Heart right ventricle (tissue), 16 donors: Measurements from ENCODE around the gene SAP130. TPM values are rescaled to one million over a fixed set of nuclear protein-coding genes. Genes with fewer than 3 reads are reported as not detected.

ENCODE experiments used
- ATAC-seq, 8 donors: fragments of 200-7000 bp; cut with Tn5 transposase; one replicate each; pipeline ENCODE4 v1.9.1; 2020; ENCODE audit warnings: mild to moderate bottlenecking in 8 of 8, moderate library complexity in 8 of 8, moderate number of reproducible peaks in 1 of 8
- DNase-seq, 2 donors: peaks; one replicate each; pipeline ENCODE4 v3.0.0-alpha.2; 2020
- H3K27ac ChIP-seq, 10 donors: fragments of 200-600 bp; sonication (generic) in 2 of 10; one replicate each; pipeline versions ENCODE4 v1.5.0 to v1.8.0; 2020 to 2022; ENCODE audit warnings: mild to moderate bottlenecking in 3 of 10
- H3K27me3 ChIP-seq, 7 donors: fragments of 200-600 bp; one replicate each; pipeline ENCODE4 v1.8.0; 2021 to 2022; ENCODE audit warnings: mild to moderate bottlenecking in 2 of 7
- H3K36me3 ChIP-seq, 9 donors: fragments of 200-600 bp; sonication (generic) in 1 of 9; one replicate each; pipeline versions ENCODE4 v1.5.0 to v1.8.0; 2020 to 2022; ENCODE audit warnings: mild to moderate bottlenecking in 2 of 9
- H3K4me1 ChIP-seq, 9 donors: fragments of 200-600 bp; sonication (generic) in 1 of 9; one replicate each; pipeline versions ENCODE4 v1.5.0 to v1.8.0; 2020 to 2022; ENCODE audit warnings: mild to moderate bottlenecking in 4 of 9
- H3K4me3 ChIP-seq, 10 donors: fragments of 200-600 bp; sonication (generic) in 2 of 10; one replicate each; pipeline versions ENCODE4 v1.5.0 to v1.8.0; 2020 to 2022; ENCODE audit warnings: mild to moderate bottlenecking in 7 of 10, moderate library complexity in 2 of 10
- H3K9me3 ChIP-seq, 11 donors: fragments of 200-600 bp in 10 of 11; sonication (generic) in 2 of 11; one replicate each; pipeline versions ENCODE4 v1.5.0 to v1.8.0; 2013 to 2022; ENCODE audit warnings: mild to moderate bottlenecking in 2 of 11, control low read depth in 1 of 11, moderate library complexity in 1 of 11
- CTCF ChIP-seq, 9 donors: fragments of 200-600 bp; sonication (generic) in 2 of 9; IDR thresholded peaks; one replicate each; pipeline versions ENCODE4 v1.5.0 to v1.8.0; 2021 to 2022; ENCODE audit warnings: antibody characterized with exemption in 9 of 9, mild to moderate bottlenecking in 5 of 9, moderate library complexity in 1 of 9
- WGBS, 2 donors: extraction: QIAGEN DNeasy Blood & Tissue Kit; methylation state at CpG; one replicate each; pipeline ENCODE4 v1.1.7; 2013; ENCODE audit warnings: inconsistent platforms in 1 of 2; 5-methylcytosine and 5-hydroxymethylcytosine counted together
- intact Hi-C, 10 donors: fragments of 100-400 bp; cut with DNase I; formaldehyde crosslinking; loops; one replicate each; pipeline versions ENCODE4 v1.11.1 to v1.14.2; 2022
- polyA plus RNA-seq, 2 donors: library from polyadenylated mRNA; stranded (reverse); fragments of 200-250 nt; gene quantifications; one replicate each; pipeline ENCODE4 v1.2.3, GENCODE V29; 2013
- total RNA-seq, 10 donors: library from RNA; stranded (reverse); fragmentation: NEBNext Ultra II Directional in 3 of 10; extraction: Animal tissue kit (Norgen Biotek cat#: 25700) in 3 of 10; gene quantifications; one replicate each; pipeline versions ENCODE4 v1.2.1 to v1.2.4, GENCODE V29; 2021 to 2023
- donor health status: Arrhythmogenic right ventricular cardiomyopathy.
- donor health status: ischemic (EF 13 %, LVEDD 7.1; RV severe dilation, severe dysfunction).
- donor health status: healthy with polysubstance abuse.
- donor health status: DM: no; HTN: yes; CAD: no.
- donor health status: DM: no; HTN: no; CAD: no.
- donor health status: ischemic (EF 25% LVEDD 6.9; RV normal size, moderate dysfunction).
- donor health status: ischemic (EF 25% LVEDD 5.7; RV mildly dilated, moderate dysfunction).
- donor health status: healthy.
- donor health status: DM: yes; HTN: yes; CAD: no.
- donor health status: Ischemic cardiomyopathy.
- donor health status: ischemic (EF 35%, LVEDD 5.7; RV mildly dilated, moderate dysfunction).
- donor health status: nonischemic (EF 11% LVEDD 7.7; RV severe dilation, severe dysfunction).
- donor health status: DM: yes; HTN: yes; CAD: no.
- donor health status: PGD.
- donor health status: ischemic (EF 29% LVEDD 5.4; RV normal size, mild dysfunction).
- donor health status: nonischemic (EF 23%, LVEDD 6.1; RV moderate dilation, normal function).

The SAP130 gene
- total and polyA plus RNA-seq, 12 donors = 4.8 to 20.4 (median 16.6) TPM

GRCh38 chr2:128057334-128057733 is 29.5 kb upstream of the SAP130 start:
- no peak overlapping the region for H3K4me3 ChIP-seq
- TF ChIP-seq CTCF (IDR thresholded peaks at IDR 0.05) = no peak
- intact Hi-C loops = no loop called here
- H3K27ac ChIP-seq = no peak overlapping the region
- 65 to 67% methylated on average over 3 of the region's 3 CpGs for WGBS, 2 donors
- no peak for ATAC-seq
- no peaks in the 10 kb centered on the region for H3K4me1 ChIP-seq
- no peaks in the 10 kb centered on the region for H3K9me3 ChIP-seq
- no peaks in the 10 kb centered on the region for H3K36me3 ChIP-seq
- no peak for DNase-seq
- H3K27me3 ChIP-seq = peaks cover 0 to 9% (median 0%) of the 10 kb centered on the region in 7 donors

DNA sequence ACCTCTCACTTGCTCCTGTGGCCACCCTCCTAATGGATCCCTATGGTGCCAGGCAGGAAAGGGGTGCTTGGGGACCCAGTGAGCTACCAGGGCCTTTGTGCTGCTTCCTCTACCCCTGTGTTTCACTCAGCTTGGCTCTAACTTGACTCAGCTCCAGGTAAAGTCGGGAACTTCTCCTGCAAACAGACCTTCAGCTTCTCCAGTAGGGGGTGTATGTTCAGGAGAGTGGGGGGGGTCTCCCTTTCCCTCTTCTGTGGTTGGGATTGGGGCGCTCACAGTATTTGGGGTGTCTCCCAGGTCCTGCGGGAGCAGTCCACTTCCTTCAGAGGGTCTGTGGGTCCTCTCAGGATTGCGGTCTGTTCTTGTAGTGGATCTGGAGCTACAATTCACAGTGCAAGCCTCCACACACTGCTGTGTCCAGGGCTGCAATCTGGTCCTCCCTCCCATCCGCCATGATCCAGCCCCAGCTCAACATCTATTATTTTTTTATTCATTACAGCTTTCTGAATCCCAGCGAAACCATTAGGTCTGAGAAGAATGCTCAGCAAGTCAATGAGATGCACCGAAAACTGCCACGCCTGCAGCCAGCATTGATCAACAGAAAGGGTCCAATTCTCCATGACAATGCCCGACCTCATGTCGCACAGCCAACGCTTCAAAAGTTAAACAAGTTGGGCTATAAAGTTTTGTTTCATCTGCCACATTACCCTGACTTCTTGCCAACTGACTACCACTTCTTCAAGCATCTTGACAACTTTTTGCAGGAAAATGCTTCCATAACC is 26.4 kb upstream of the SAP130 start:
- TF ChIP-seq CTCF (IDR thresholded peaks at IDR 0.05) = no peak
- Histone ChIP-seq H3K27me3 (peaks cover 0 to 9% (median 0%) of the 10 kb centered on the region in 7 donors), H3K9me3 (peaks cover 0 to 10% (median 0%) of the 10 kb centered on the region in 11 donors), H3K27ac (no peak overlapping the region), H3K4me3 (no peak overlapping the region), H3K36me3 (no peaks in the 10 kb centered on the region), H3K4me1 (no peaks in the 10 kb centered on the region)
- ATAC-seq (no peak), DNase-seq (no peak)
- intact Hi-C loops = no loop called here
- 89 to 90% methylated on average over 11 of the region's 11 CpGs for WGBS, 2 donors

- ATAC-seq = no peak
- no peaks in the 10 kb centered on the region for H3K4me1 ChIP-seq
- WGBS, 2 donors = 91 to 97% methylated on average over 12 of the region's 12 CpGs
- DNase-seq = no peak
- H3K27me3 ChIP-seq = peaks cover 0 to 9% (median 0%) of the 10 kb centered on the region in 7 donors
- H3K36me3 ChIP-seq = no peaks in the 10 kb centered on the region
- no peak overlapping the region for H3K27ac ChIP-seq
- peaks cover 0 to 19% (median 3%) of the 10 kb centered on the region in 11 donors for H3K9me3 ChIP-seq
- no peak for TF ChIP-seq CTCF (IDR thresholded peaks at IDR 0.05)
- intact Hi-C loops = no loop called here
- no peak overlapping the region for H3K4me3 ChIP-seq
Measured at GRCh38 chr2:128053331-128053730, 25.5 kb upstream of the SAP130 start.

DNA sequence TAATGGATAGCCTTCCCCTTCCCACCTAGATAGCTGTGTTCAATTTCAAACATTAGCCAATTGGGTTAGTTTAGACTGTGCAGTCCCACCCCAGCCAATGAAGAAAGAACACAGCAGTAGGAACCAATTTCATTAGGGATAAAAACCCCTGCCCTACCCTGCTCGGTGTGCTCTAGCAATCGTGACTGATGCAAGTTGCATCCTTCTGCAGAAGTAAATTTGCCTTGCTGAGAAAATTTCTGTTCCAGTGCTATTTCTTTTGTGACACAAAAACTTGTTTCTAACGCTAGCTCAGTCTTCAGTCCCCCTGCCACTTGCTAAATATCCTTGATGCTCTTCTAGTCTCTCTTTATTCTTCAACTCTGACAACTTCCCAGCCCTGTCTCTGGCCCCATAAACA is 15.2 kb upstream of the SAP130 start:
- ATAC-seq (no peak), DNase-seq (no peak)
- peaks cover 0 to 42% (median 15%) of the 10 kb centered on the region in 11 donors for H3K9me3 ChIP-seq
- no peak overlapping the region for H3K27ac ChIP-seq
- no peaks in the 10 kb centered on the region for H3K36me3 ChIP-seq
- H3K27me3 ChIP-seq = peaks cover 0 to 5% (median 0%) of the 10 kb centered on the region in 7 donors
- intact Hi-C loops = no loop called here
- no peaks in the 10 kb centered on the region for H3K4me1 ChIP-seq
- 85 to 92% methylated on average over 3 of the region's 3 CpGs for WGBS, 2 donors
- TF ChIP-seq CTCF (IDR thresholded peaks at IDR 0.05) = no peak
- no peak overlapping the region for H3K4me3 ChIP-seq
